LoVo (cell line): ENCODE data around the gene PPP1R10.

ENCODE experiments used
- DNase-seq: peaks from one replicate; pipeline ENCODE4 v3.0.0-alpha.2; 2016; ENCODE audit warnings: low spot score

Gene PPP1R10

GRCh38 chr6:30556066-30556905, 60.8 kb downstream of the PPP1R10 start, which contains the start of gene GNL1:
GNL1 (minus strand) TSS chr6:30556489; CDS start chr6:30556203, 286 bp downstream.
- peak; percentile 92 for DNase-seq

- no peak for DNase-seq
Observed at GRCh38 chr6:30555816-30556065, 61.3 kb downstream of the PPP1R10 start.

GRCh38 chr6:30554962-30555815, 61.9 kb downstream of the PPP1R10 start:
- no peak for DNase-seq

- no peak for DNase-seq
Observed at GRCh38 chr6:30554404-30554803, 62.6 kb downstream of the PPP1R10 start.
